GM12878 (cell line): Measurements from ENCODE around the gene MRPL50. TPM values are rescaled to one million over a fixed set of nuclear protein-coding genes. Genes with fewer than 3 reads are reported as not detected.

Experiments
- ATAC-seq: fragments of 200-7000 bp; cut with Tn5 transposase; 3 replicates; pipeline ENCODE4 v1.9.1; 2020; ENCODE audit warnings: mild to moderate bottlenecking, moderate library complexity
- BruUV-seq: library from RNA; stranded (reverse); fragments of 400-500 nt; replicated peaks from 2 replicates; lab custom pipeline; 2021; lab: Mats Ljungman, UMichigan
- CTCF ChIA-PET: fragments of 300-600 bp; sonication (Branson Sonifier 250); formaldehyde crosslinking; extraction: SDS; loops from one replicate; lab custom pipeline; 2021; ENCODE audit warnings: inconsistent platforms; lab: Yijun Ruan, JAX
- POLR2A ChIA-PET: fragments of 350-600 bp; formaldehyde crosslinking; extraction: SDS; loops from one replicate; lab custom pipeline; 2021; ENCODE audit warnings: inconsistent platforms; lab: Charles Lee
- RAD21 ChIA-PET: fragments of 300-600 bp; sonication (Branson Sonifier 250); formaldehyde crosslinking; loops from one replicate; lab custom pipeline; 2023; ENCODE audit warnings: antibody characterized with exemption; ENCODE audit not compliant: unreplicated experiment; lab: Charles Lee
- SMC1A ChIA-PET: fragments of 300-600 bp; sonication (Branson Sonifier 250); formaldehyde crosslinking; loops from one replicate; lab custom pipeline; 2023; ENCODE audit not compliant: unreplicated experiment, uncharacterized antibody; lab: Charles Lee
- DNase-seq: peaks from one replicate; pipeline ENCODE4 v3.0.0-alpha.2; 2011; ENCODE audit warnings: low read depth, low spot score
- FAIRE-seq: peaks from 3 replicates; lab custom pipeline; 2011; peaks lifted over from hg19 to GRCh38; lab: Jason Lieb, UNC
- H2AFZ ChIP-seq: 2 replicates; pipeline ENCODE4 v1.6.0; 2011; ENCODE audit warnings: low read depth, low read length, control low read depth; ENCODE audit not compliant: control insufficient read depth
- H3K27ac ChIP-seq: 2 replicates; pipeline ENCODE4 v1.5.1; 2011; ENCODE audit warnings: control low read depth; ENCODE audit not compliant: control insufficient read depth, insufficient read depth
- H3K27me3 ChIP-seq, 2 experiments: replicated peaks in 1 of 2; 2 replicates each; pipeline versions ENCODE4 v1.6.0 to v1.6.1; 2011; ENCODE audit warnings: low read length in 1 of 2; ENCODE audit not compliant: control insufficient read depth in 2 of 2, insufficient read depth in 2 of 2
- H3K36me3 ChIP-seq, 2 experiments: 2 replicates each; pipeline ENCODE4 v1.5.1; 2011; ENCODE audit warnings: low read length in 1 of 2; ENCODE audit not compliant: control insufficient read depth in 2 of 2, insufficient read depth in 2 of 2
- H3K4me1 ChIP-seq: 2 replicates; pipeline ENCODE4 v1.6.1; 2011; ENCODE audit warnings: mild to moderate bottlenecking, low read length, moderate library complexity, mixed read lengths; ENCODE audit not compliant: control insufficient read depth, insufficient read depth
- H3K4me2 ChIP-seq: 2 replicates; pipeline ENCODE4 v1.6.0; 2011; ENCODE audit warnings: control low read depth; ENCODE audit not compliant: control insufficient read depth, insufficient read depth
- H3K4me3 ChIP-seq: fragments of 200-600 bp; sonication (generic); 2 replicates; pipeline ENCODE4 v1.5.1; 2016
- H3K79me2 ChIP-seq: 2 replicates; pipeline ENCODE4 v1.6.0; 2011; ENCODE audit warnings: low read length; ENCODE audit not compliant: control insufficient read depth, insufficient read depth
- H3K9ac ChIP-seq: 2 replicates; pipeline ENCODE4 v1.8.0; 2011; ENCODE audit warnings: low read length, control low read depth, mixed read lengths; ENCODE audit not compliant: control insufficient read depth, insufficient read depth
- H3K9me3 ChIP-seq: replicated peaks from 3 replicates; pipeline ENCODE4 v1.5.1; 2011; ENCODE audit warnings: mild to moderate bottlenecking, low read length; ENCODE audit not compliant: control insufficient read depth, insufficient read depth
- H4K20me1 ChIP-seq: 2 replicates; pipeline ENCODE4 v1.6.0; 2011; ENCODE audit not compliant: control insufficient read depth, insufficient read depth
- BHLHE40 ChIP-seq, 2 experiments: fragments of 450-650 bp in 1 of 2; IDR thresholded peaks; 2 replicates each; pipeline ENCODE4 v1.6.1; 2011 to 2017; ENCODE audit warnings: low read depth in 2 of 2, borderline replicate concordance in 1 of 2, improper control_type of control experiment in 1 of 2, low read length in 1 of 2, mild to moderate bottlenecking in 1 of 2
- BRCA1 ChIP-seq: IDR thresholded peaks from 2 replicates; pipeline ENCODE4 v1.6.1; 2011; ENCODE audit warnings: low read depth, low read length, improper control_type of control experiment
- EED ChIP-seq: sonication (generic); IDR thresholded peaks from 2 replicates; pipeline ENCODE4 v1.6.1; 2016; ENCODE audit warnings: antibody characterized with exemption, low read depth
- FOXM1 ChIP-seq: IDR thresholded peaks from 2 replicates; pipeline ENCODE4 v1.6.1; 2012; ENCODE audit warnings: low read depth, mild to moderate bottlenecking, inconsistent platforms, low read length, moderate library complexity
- MXI1 ChIP-seq: fragments of 150-350 bp; IDR thresholded peaks from 2 replicates; pipeline ENCODE4 v1.6.1; 2011; ENCODE audit warnings: low read depth, mild to moderate bottlenecking, inconsistent platforms, low read length, improper control_type of control experiment
- RAD51 ChIP-seq: fragments of 450-650 bp; IDR thresholded peaks from 2 replicates; pipeline ENCODE4 v1.6.1; 2016; ENCODE audit warnings: moderate library complexity, mild to moderate bottlenecking, inconsistent platforms
- RBBP5 ChIP-seq: fragments of 200-600 bp; sonication (generic); conservative IDR thresholded peaks from 2 replicates; pipeline ENCODE4 v1.6.1; 2016
- WGBS: methylation state at CpG from one replicate; pipeline ENCODE4 v1.1.6; 2016; ENCODE audit warnings: low lambda C conversion rate; ENCODE audit not compliant: insufficient replicate concordance, insufficient coverage; ENCODE audit errors: missing lambda C conversion rate; 5-methylcytosine and 5-hydroxymethylcytosine counted together
- in situ Hi-C: fragments of 300-500 bp; cut with MboI; formaldehyde crosslinking; loops from 9 replicates; pipeline ENCODE4 v1.14.3; 2018; ENCODE audit warnings: mixed read lengths
- intact Hi-C: fragments of 100-400 bp; cut with micrococcal nuclease; formaldehyde crosslinking; loops from one replicate; pipeline ENCODE4 v1.14.2; 2022; ENCODE audit not compliant: unreplicated experiment
- polyA plus RNA-seq, 11 experiments: library from polyadenylated mRNA; depleted of rRNA in 4 of 11; unstranded in 6 of 11; stranded (reverse) in 5 of 11; fragments of >200 nt; fragmentation: Nextera tagmentation in 4 of 11; fragmentation: Illumina TruSeq in 1 of 11; extraction: Ambion mirVana in 4 of 11; extraction: Trizol in 1 of 11; gene quantifications; 1 replicate in 1 of 11; 2 replicates in 10 of 11; pipeline versions ENCODE4 v1.2.1 to v1.2.3, GENCODE V29; 2011 to 2016; ENCODE audit warnings: inconsistent platforms in 2 of 11, missing spikeins in 2 of 11, low read depth in 1 of 11
- total RNA-seq, 4 experiments: library from RNA; depleted of rRNA in 3 of 4; stranded (reverse); fragments of >200 nt in 3 of 4; fragmentation: Illumina TruSeq in 1 of 4; extraction: Trizol in 1 of 4; gene quantifications; 2 replicates each; pipeline versions ENCODE4 v1.2.1 to v1.2.3, GENCODE V29; 2013 to 2021

Gene MRPL50
- total and polyA plus RNA-seq, 10 of the 15 experiments (the other 5 are each of a cell fraction or from before 2014, with no cell fraction given): 12.8 to 79.4 (median 27.9) TPM

DNA sequence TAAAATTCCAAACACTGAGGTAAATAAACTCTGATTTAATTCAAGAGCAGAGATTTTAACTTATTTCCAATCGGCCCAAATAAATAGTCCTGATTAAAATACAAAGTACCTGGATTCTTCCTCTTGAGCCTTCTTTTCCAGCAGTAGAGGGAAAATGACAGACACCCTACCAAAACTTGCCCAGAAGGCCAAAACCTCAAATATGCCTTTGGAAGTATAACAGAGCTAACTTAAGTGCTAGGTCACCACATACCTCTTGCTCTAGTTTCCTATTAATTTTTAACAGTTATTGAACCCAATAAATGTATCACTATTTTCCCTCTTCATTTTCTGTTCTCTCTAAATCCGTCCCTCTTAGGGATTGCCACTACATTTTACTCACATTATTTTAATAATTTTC lies 15.1 kb downstream of the MRPL50 start (continued):
- TF ChIP-seq MXI1 (no peak), BHLHE40 (IDR thresholded peaks at IDR 0.05; ENCODE audit: borderline replicate concordance in 1 of 2, low read depth in 2 of 2, low read length in 1 of 2) (no peak), BRCA1 (no peak), FOXM1 (no peak)

DNA sequence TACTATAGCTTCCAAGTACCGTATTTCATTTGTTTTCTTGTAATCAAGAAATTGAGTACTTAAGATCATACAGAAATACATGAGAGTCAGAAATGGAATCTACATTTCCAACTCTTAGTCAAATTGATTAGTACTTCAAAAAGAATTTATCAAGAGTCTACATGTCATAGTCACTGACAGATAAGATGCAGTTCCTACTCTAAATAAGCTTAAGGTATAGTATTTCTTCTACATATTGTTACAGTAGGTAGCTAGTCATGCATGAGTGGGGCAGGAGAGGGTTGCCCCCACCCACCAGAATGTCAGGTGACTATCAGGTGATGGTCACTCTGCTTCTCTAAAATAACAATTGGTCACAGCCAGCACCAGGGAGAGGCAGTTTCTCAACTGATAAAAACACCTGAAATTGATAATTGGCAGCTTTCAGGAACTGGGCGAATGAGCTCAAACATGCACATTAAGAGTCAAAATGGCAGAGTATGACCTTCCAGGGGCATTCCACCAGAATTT lies 16.5 kb downstream of the MRPL50 start:
- FAIRE-seq: no peak
- in situ Hi-C loops: no loop called here
- no peaks in the 10 kb centered on the region for H4K20me1 ChIP-seq
- no peaks in the 10 kb centered on the region for H3K79me2 ChIP-seq
- no peaks in the 10 kb centered on the region for H3K27me3 ChIP-seq
- intact Hi-C loops: no loop called here
- 84% methylated on average over 2 of the region's 2 CpGs for WGBS
- CTCF ChIA-PET: interaction anchor here (1.0 to 1.9 kb wide), 2 partner anchors 11 to 71 kb away, joined by 3 to 6 read pairs; no protein-coding TSS in a partner anchor
- POLR2A ChIA-PET: no interaction called here
- no peak overlapping the region for H2AFZ ChIP-seq
- no peaks in the 10 kb centered on the region for H3K4me1 ChIP-seq
- no peak overlapping the region for H3K9ac ChIP-seq
- H3K4me3 ChIP-seq: no peak overlapping the region
- no peak overlapping the region for H3K27ac ChIP-seq
- TF ChIP-seq EED: no peak
- no peak for TF ChIP-seq RBBP5
- peak; percentile 40; the same call in 1 of the 2 replicates for TF ChIP-seq RAD51
- TF ChIP-seq, all 136 proteins: peak for 1
- Histone ChIP-seq H3K36me3 (no peaks in the 10 kb centered on the region), H3K9me3 (no peaks in the 10 kb centered on the region), H3K4me2 (no peak overlapping the region)
- SMC1A ChIA-PET: interaction anchor here (1.2 to 2.1 kb wide), 3 partner anchors 9 to 57 kb away, joined by 3 to 6 read pairs (median 4); no protein-coding TSS in a partner anchor
- DNase-seq (no peak), ATAC-seq (no peak; the same call in 2 of the 3 replicates)
- BruUV-seq: no TSS peak
- RAD21 ChIA-PET: no interaction called here
